ENCODE results near the gene C1QL1. TPM values are rescaled to one million over a fixed set of nuclear protein-coding genes. Genes with fewer than 3 reads are reported as not detected.

C1QL1 gene
- total and polyA plus RNA-seq, 2 donors (not counting 3 experiments of a cell fraction or from before 2014, with no cell fraction given) = 0.35 to 0.72 TPM

DNA sequence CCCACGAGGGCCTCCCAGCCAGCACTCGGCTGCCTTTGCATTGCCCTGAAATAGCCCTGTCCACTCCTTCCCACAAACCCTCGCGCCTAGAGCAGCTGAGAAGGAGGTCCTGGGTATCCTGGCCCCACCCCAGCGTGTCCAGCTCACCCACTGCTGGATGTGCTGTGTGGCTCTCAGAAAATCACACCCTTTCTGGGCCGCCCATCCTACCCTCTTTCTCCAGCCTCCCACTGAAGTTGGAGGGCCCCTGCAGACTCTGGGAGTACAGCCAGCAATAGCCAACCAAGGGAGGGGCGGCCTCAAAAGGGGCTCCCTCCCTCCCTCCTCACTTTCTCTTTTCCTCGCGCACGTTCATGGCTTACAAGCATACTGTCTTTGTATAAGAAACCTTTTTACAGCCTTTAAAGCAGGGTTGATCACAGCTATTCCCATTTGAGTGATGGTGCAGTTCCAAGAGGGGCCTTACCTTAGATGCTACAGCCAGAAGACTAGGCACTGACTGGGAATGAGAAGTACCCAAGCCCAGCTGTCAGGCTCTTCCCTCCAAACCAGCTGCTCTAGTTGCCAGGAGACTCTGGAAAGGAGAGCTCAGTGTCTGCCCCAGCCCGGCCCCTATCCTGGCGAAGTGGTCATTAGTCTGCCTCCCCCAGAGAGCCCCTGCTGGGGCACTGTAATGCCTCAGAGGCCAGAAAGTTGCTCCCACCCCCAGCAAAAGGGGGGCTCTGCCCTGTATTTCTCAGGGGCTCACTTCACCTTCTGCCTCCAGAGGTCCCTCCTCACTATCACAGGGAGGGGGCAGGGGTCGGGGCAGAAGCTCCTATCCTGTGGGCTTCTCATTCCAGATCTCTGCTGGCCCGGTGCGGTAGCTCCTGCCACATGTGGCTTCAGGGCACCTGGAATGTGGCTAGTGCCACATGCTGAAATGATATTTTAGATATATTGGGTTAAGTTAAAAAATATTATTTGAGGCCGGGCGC, 45.2 kb upstream of the C1QL1 start:
- H3K9ac ChIP-seq (replicated peaks; ENCODE audit: extremely low read depth, insufficient read depth, low read length) = no peak overlapping the region
- H3K4me1 ChIP-seq (ENCODE audit: control insufficient read depth, extremely low read depth, insufficient read depth, low read length) = no peaks in the 10 kb centered on the region
- no peaks in the 10 kb centered on the region for H3K79me2 ChIP-seq (ENCODE audit: control insufficient read depth, insufficient read depth, low read length)
- no peaks in the 10 kb centered on the region for H4K20me1 ChIP-seq (replicated peaks; ENCODE audit: control insufficient read depth, extremely low read depth, insufficient read depth, low read length)
- H3K27ac ChIP-seq (ENCODE audit: insufficient read depth, low read depth, low read length) = no peak overlapping the region
- no peak overlapping the region for H2AFZ ChIP-seq (ENCODE audit: low read depth, low read length)
- DNase-seq (ENCODE audit: low read depth, low spot score) (no peak), FAIRE-seq (no peak)
- H3K9me1 ChIP-seq (replicated peaks; ENCODE audit: control insufficient read depth, extremely low read depth, insufficient read depth, low read length) = no peaks in the 10 kb centered on the region
- H3K4me2 ChIP-seq (ENCODE audit: insufficient read depth, low read length) = no peak overlapping the region
- POLR2A ChIA-PET = no interaction called here
- no peaks in the 10 kb centered on the region for H3K9me3 ChIP-seq (replicated peaks; ENCODE audit: control insufficient read depth, insufficient read depth, low read length)
- CTCF ChIA-PET = interaction anchor here (0.6 to 13.8 kb wide), 4 partner anchors 8 to 122 kb away, joined by 3 to 331 read pairs (median 3); partner anchors contain the start of genes ACBD4 and GFAP
- intact Hi-C loops (cut with micrococcal nuclease) (no loop called here), dilution Hi-C loops (cut with MboI; ENCODE audit: extremely low pct_ligation_motif_present, low sequenced_read_pairs) (no loop called here)
- no TSS peak for BruUV-seq (replicated peaks)
- H3K27me3 ChIP-seq (ENCODE audit: control insufficient read depth in 2 of 2, insufficient read depth in 2 of 2, low read length in 2 of 2) = peaks cover 0 to under 1% of the 10 kb centered on the region in 2 experiments
- H3K36me3 ChIP-seq (ENCODE audit: control insufficient read depth in 2 of 2, extremely low read depth in 1 of 2, insufficient read depth in 2 of 2, low read length in 2 of 2) = no peaks in the 10 kb centered on the region
- no peak for TF ChIP-seq POLR2A (IDR thresholded peaks at IDR 0.05; ENCODE audit: low read depth, low read length)
- no peak for TF ChIP-seq JUN (IDR thresholded peaks at IDR 0.05; ENCODE audit: borderline replicate concordance, insufficient read depth, insufficient read length, low read depth)
- TF ChIP-seq FOS (IDR thresholded peaks at IDR 0.05; ENCODE audit: borderline replicate concordance, insufficient read depth, low read length) = no peak
- TF ChIP-seq, protein P1, sequence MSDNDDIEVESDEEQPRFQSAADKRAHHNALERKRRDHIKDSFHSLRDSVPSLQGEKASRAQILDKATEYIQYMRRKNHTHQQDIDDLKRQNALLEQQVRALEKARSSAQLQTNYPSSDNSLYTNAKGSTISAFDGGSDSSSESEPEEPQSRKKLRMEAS (IDR thresholded peaks at IDR 0.05; ENCODE audit: insufficient read depth, insufficient read length) = no peak
- TF ChIP-seq GATA2 (IDR thresholded peaks at IDR 0.05; ENCODE audit: insufficient read depth, insufficient read length, low read depth, low read length) = no peak
- TF ChIP-seq EZH2 (IDR thresholded peaks at IDR 0.05; ENCODE audit: borderline replicate concordance, low read depth, low read length, severe bottlenecking) = no peak
- no peak for TF ChIP-seq MYC (IDR thresholded peaks at IDR 0.05; ENCODE audit: low read depth, low read length)
- no peak for TF ChIP-seq POLR2AphosphoS5 (IDR thresholded peaks at IDR 0.05; ENCODE audit: insufficient read depth, low read depth, low read length)
- TF ChIP-seq, protein P2, sequence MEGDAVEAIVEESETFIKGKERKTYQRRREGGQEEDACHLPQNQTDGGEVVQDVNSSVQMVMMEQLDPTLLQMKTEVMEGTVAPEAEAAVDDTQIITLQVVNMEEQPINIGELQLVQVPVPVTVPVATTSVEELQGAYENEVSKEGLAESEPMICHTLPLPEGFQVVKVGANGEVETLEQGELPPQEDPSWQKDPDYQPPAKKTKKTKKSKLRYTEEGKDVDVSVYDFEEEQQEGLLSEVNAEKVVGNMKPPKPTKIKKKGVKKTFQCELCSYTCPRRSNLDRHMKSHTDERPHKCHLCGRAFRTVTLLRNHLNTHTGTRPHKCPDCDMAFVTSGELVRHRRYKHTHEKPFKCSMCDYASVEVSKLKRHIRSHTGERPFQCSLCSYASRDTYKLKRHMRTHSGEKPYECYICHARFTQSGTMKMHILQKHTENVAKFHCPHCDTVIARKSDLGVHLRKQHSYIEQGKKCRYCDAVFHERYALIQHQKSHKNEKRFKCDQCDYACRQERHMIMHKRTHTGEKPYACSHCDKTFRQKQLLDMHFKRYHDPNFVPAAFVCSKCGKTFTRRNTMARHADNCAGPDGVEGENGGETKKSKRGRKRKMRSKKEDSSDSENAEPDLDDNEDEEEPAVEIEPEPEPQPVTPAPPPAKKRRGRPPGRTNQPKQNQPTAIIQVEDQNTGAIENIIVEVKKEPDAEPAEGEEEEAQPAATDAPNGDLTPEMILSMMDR (IDR thresholded peaks at IDR 0.05; ENCODE audit: extremely low read depth in 1 of 2, insufficient read depth in 1 of 2, low read depth in 1 of 2, low read length in 2 of 2) = no peak
- no peak overlapping the region for H3K4me3 ChIP-seq (replicated peaks in 1 of 3; ENCODE audit: insufficient read depth in 1 of 3, low read depth in 1 of 3, low read length in 3 of 3)
